Lung (tissue), 12 donors: ENCODE measurements around the gene TNFRSF19. TPM values are rescaled to one million over a fixed set of nuclear protein-coding genes. Genes with fewer than 3 reads are reported as not detected.

ENCODE experiments used
- ATAC-seq: fragments of 200-7000 bp; cut with Tn5 transposase; one replicate; pipeline ENCODE4 v1.9.1; 2020; ENCODE audit warnings: moderate number of reproducible peaks; ENCODE audit not compliant: insufficient read depth, low FRiP score
- DNase-seq, 3 donors: peaks; one replicate each; pipeline ENCODE4 v3.0.0-alpha.2; 2013 to 2017
- H3K27ac ChIP-seq, 2 donors: one replicate each; pipeline ENCODE4 v1.5.1; 2013; ENCODE audit warnings: mild to moderate bottlenecking in 2 of 2, moderate library complexity in 2 of 2, control low read depth in 1 of 2, inconsistent platforms in 1 of 2, low read depth in 1 of 2, low read length in 1 of 2
- H3K27me3 ChIP-seq, 3 donors: one replicate each; pipeline ENCODE4 v1.5.1; 2013; ENCODE audit warnings: low read length in 2 of 3; ENCODE audit not compliant: control insufficient read depth in 3 of 3, insufficient read depth in 3 of 3
- H3K36me3 ChIP-seq, 4 donors: one replicate each; pipeline ENCODE4 v1.5.1; 2013; ENCODE audit warnings: low read length in 4 of 4, mild to moderate bottlenecking in 1 of 4, moderate library complexity in 1 of 4; ENCODE audit not compliant: control insufficient read depth in 4 of 4, insufficient read depth in 4 of 4
- H3K4me1 ChIP-seq, 5 donors: one replicate each; pipeline ENCODE4 v1.5.1; 2013; ENCODE audit warnings: low read length in 5 of 5, mild to moderate bottlenecking in 2 of 5, moderate library complexity in 1 of 5; ENCODE audit not compliant: control insufficient read depth in 5 of 5, insufficient read depth in 5 of 5
- H3K4me3 ChIP-seq: one replicate; pipeline ENCODE4 v1.5.1; 2013; ENCODE audit warnings: mild to moderate bottlenecking, control low read depth, moderate library complexity
- H3K9ac ChIP-seq, 2 donors: one replicate each; pipeline ENCODE4 v1.5.1; 2013; ENCODE audit warnings: low read length in 2 of 2, control low read depth in 1 of 2; ENCODE audit not compliant: insufficient read depth in 1 of 2
- H3K9me3 ChIP-seq, 4 donors: one replicate each; pipeline ENCODE4 v1.5.1; 2013; ENCODE audit warnings: low read length in 3 of 4, mild to moderate bottlenecking in 1 of 4, moderate library complexity in 1 of 4; ENCODE audit not compliant: control insufficient read depth in 4 of 4, insufficient read depth in 3 of 4
- CTCF ChIP-seq: IDR thresholded peaks from 2 replicates; pipeline ENCODE4 v1.5.1; 2012; ENCODE audit warnings: mild to moderate bottlenecking; ENCODE audit errors: control extremely low read depth, extremely low read depth
- WGBS, 2 donors: extraction: QIAGEN DNeasy Blood & Tissue Kit; methylation state at CpG; one replicate each; pipeline ENCODE4 v1.1.7; 2013; 5-methylcytosine and 5-hydroxymethylcytosine counted together
- polyA plus RNA-seq, 2 donors: library from polyadenylated mRNA; stranded (reverse); fragments of 200-250 nt; gene quantifications; one replicate each; pipeline ENCODE4 v1.2.1, GENCODE V29; 2013
- total RNA-seq, 2 donors: library from RNA; depleted of rRNA in 1 of 2; stranded (reverse); fragments of >200 nt in 1 of 2; gene quantifications; one replicate each; pipeline ENCODE4 v1.2.1, GENCODE V29; 2014 to 2021
- donor health status: control.
- donor health status: control.
- donor health status: Bipolar disorder and iron deficiency.
- donor health status: healthy.
- donor health status: DM: yes; HTN: yes; CAD: no.

The TNFRSF19 gene
- total and polyA plus RNA-seq, 4 donors, result 9.5 to 68.0 (median 34.7) TPM

GRCh38 chr13:23711355-23711754 is 141.1 kb downstream of the TNFRSF19 start:
- Histone ChIP-seq H3K9ac (no peak overlapping the region), H3K27me3 (no peaks in the 10 kb centered on the region), H3K36me3 (no peaks in the 10 kb centered on the region), H3K9me3 (no peaks in the 10 kb centered on the region), H3K27ac (no peak overlapping the region), H3K4me3 (no peak overlapping the region), H3K4me1 (peaks cover under 1 to 6% (median 4%) of the 10 kb centered on the region in 5 donors)
- ATAC-seq, result no peak
- no peak for TF ChIP-seq CTCF
- 73 to 82% methylated on average over 3 of the region's 3 CpGs for WGBS, 2 donors
- DNase-seq, result no peak

GRCh38 chr13:23714672-23715071 is 144.5 kb downstream of the TNFRSF19 start:
- Histone ChIP-seq H3K4me3 (no peak overlapping the region), H3K9ac (no peak overlapping the region), H3K27me3 (no peaks in the 10 kb centered on the region), H3K9me3 (no peaks in the 10 kb centered on the region), H3K27ac (no peak overlapping the region), H3K4me1 (peaks cover 0 to 26% (median 6%) of the 10 kb centered on the region in 5 donors), H3K36me3 (no peaks in the 10 kb centered on the region)
- ATAC-seq, result no peak
- 65 to 81% methylated on average over 5 of the region's 5 CpGs for WGBS, 2 donors
- DNase-seq, result no peak
- TF ChIP-seq CTCF, result no peak

- ATAC-seq (no peak), DNase-seq (no peak)
- TF ChIP-seq CTCF, result no peak
- Histone ChIP-seq H3K36me3 (no peaks in the 10 kb centered on the region), H3K4me3 (no peak overlapping the region), H3K4me1 (peaks cover 0 to 28% (median 6%) of the 10 kb centered on the region in 5 donors), H3K27me3 (no peaks in the 10 kb centered on the region), H3K9me3 (no peaks in the 10 kb centered on the region), H3K27ac (no peak overlapping the region), H3K9ac (no peak overlapping the region)
- 89 to 91% methylated on average over 19 of the region's 19 CpGs for WGBS, 2 donors
Observed at GRCh38 chr13:23715092-23715761, 145.0 kb downstream of the TNFRSF19 start.
